Effector CD8-positive, alpha-beta T cell (primary cell): ENCODE results near the gene HSP90AA1.
"Not testable (repeated sequence)": the region's sequence is repeated elsewhere in the genome, so short reads cannot be mapped to it uniquely, and the experiment has no call there.

Experiments
- DNase-seq: peaks from one replicate; lab custom pipeline; 2025; lab: John Stamatoyannopoulos, UW

HSP90AA1 gene

GRCh38 chr14:102094101-102094500 is 7.3 kb upstream of the HSP90AA1 start:
- DNase-seq = no peak

GRCh38 chr14:102092806-102093205 is 6.0 kb upstream of the HSP90AA1 start:
- DNase-seq = no peak

GRCh38 chr14:102090713-102091112 is 3.9 kb upstream of the HSP90AA1 start:
- DNase-seq = no peak

GRCh38 chr14:102089621-102090343 is 2.9 kb upstream of the HSP90AA1 start:
- no peak for DNase-seq

GRCh38 chr14:102088012-102088792 is 1.4 kb upstream of the HSP90AA1 start:
- peak; percentile 25 for DNase-seq

- no peak for DNase-seq
Measured at GRCh38 chr14:102087762-102088011, 843 bp upstream of the HSP90AA1 start.

GRCh38 chr14:102086709-102086971 is 204 bp downstream of the HSP90AA1 start:
- DNase-seq = no peak

GRCh38 chr14:102085948-102086708 is 716 bp downstream of the HSP90AA1 start:
- peak; percentile 49 for DNase-seq

GRCh38 chr14:102085488-102085887 is 1.4 kb downstream of the HSP90AA1 start:
- no peak for DNase-seq

GRCh38 chr14:102084931-102085330 is 1.9 kb downstream of the HSP90AA1 start:
- DNase-seq = no peak

- not testable (repeated sequence) for DNase-seq
Measured at GRCh38 chr14:102084522-102084921, 2.3 kb downstream of the HSP90AA1 start.

- DNase-seq = no peak
Measured at GRCh38 chr14:102081231-102082080, 5.4 kb downstream of the HSP90AA1 start.

GRCh38 chr14:102080183-102081080 is 6.4 kb downstream of the HSP90AA1 start:
- no peak for DNase-seq

GRCh38 chr14:102079700-102079979 is 7.2 kb downstream of the HSP90AA1 start:
- DNase-seq = no peak

- DNase-seq = no peak
Measured at GRCh38 chr14:102078831-102079699, 7.8 kb downstream of the HSP90AA1 start.

- DNase-seq = not testable (repeated sequence)
Measured at GRCh38 chr14:102078361-102078791, 8.5 kb downstream of the HSP90AA1 start.

- no peak for DNase-seq
Measured at GRCh38 chr14:102077382-102077709, 9.5 kb downstream of the HSP90AA1 start.

- DNase-seq = no peak
Measured at GRCh38 chr14:102075155-102075554, 11.7 kb downstream of the HSP90AA1 start.

GRCh38 chr14:102074415-102074964 is 12.4 kb downstream of the HSP90AA1 start:
- DNase-seq = no peak
